NT2/D1 (cell line): ENCODE data around the gene KSR1.

Source experiments
- SUZ12 ChIP-seq: IDR thresholded peaks from 2 replicates; pipeline ENCODE4 v1.6.1; 2011; ENCODE audit not compliant: insufficient read length, insufficient read depth; ENCODE audit errors: extremely low read depth
- YY1 ChIP-seq: IDR thresholded peaks from 2 replicates; pipeline ENCODE4 v1.6.1; 2011; ENCODE audit not compliant: insufficient read length, insufficient read depth
- ZNF274 ChIP-seq: IDR thresholded peaks from 2 replicates; pipeline ENCODE4 v1.6.1; 2011; ENCODE audit warnings: mild to moderate bottlenecking, low read depth, low read length

- TF ChIP-seq YY1 (no peak), SUZ12 (no peak), ZNF274 (no peak)
Observed at GRCh38 chr17:27535975-27536374, 79.7 kb downstream of the KSR1 start.
